Superior temporal gyrus (tissue), 1 donor: ENCODE results near the gene NKX1-1.
"Not testable (repeated sequence)": the region's sequence is repeated elsewhere in the genome, so short reads cannot be mapped to it uniquely, and the experiment has no call there.

ENCODE experiments used
- DNase-seq: peaks from one replicate; pipeline ENCODE4 v3.0.0-alpha.2; 2016; ENCODE audit errors: extremely low spot score

NKX1-1 gene

DNA sequence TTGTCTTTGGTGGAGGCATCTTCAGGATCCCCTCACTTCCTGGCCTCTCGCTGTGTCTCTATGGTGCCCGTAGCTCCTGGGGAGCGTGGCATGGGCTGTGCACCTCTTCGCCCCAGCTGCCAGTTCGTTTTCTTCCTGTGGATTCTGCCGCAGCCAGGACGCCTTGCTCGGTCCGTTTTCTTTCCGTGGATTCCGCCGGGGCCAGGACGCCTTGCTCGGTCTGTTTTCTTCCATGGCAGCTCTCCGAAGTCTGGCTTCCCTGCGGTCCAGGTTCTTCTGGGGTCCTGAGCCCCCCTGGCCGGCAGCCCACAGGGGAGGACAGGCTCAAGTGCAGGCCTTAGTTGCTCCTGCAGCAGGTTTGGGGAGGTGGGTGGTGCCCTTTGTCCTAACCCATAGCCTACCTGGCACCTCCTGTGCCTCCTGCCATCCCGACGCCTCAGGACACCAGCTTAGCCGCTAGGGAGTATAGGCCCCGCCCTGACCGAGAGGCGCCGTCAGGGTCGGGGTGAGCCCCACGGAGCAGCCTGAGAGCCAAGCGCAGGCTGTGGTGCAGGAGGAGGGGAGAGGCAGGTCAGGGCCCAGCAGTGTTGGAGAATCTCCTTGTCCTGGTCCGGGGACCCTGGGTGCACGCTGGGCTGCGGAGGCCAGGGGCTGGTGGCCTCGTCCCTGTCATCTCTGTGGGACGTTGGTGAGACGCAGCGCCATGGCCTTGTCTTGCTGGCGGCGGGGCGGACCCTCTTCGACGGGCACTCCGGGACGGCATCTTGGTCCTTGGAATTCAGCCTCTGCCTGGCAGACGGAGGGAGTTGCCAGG, 32.1 kb downstream of the NKX1-1 start:
- DNase-seq: no peak

- not testable (repeated sequence) for DNase-seq
These were observed 33.7 kb downstream of the NKX1-1 start for GRCh38 chr4:1372576-1372975.

GRCh38 chr4:1371176-1372165, 34.8 kb downstream of the NKX1-1 start:
- DNase-seq: no peak

DNA sequence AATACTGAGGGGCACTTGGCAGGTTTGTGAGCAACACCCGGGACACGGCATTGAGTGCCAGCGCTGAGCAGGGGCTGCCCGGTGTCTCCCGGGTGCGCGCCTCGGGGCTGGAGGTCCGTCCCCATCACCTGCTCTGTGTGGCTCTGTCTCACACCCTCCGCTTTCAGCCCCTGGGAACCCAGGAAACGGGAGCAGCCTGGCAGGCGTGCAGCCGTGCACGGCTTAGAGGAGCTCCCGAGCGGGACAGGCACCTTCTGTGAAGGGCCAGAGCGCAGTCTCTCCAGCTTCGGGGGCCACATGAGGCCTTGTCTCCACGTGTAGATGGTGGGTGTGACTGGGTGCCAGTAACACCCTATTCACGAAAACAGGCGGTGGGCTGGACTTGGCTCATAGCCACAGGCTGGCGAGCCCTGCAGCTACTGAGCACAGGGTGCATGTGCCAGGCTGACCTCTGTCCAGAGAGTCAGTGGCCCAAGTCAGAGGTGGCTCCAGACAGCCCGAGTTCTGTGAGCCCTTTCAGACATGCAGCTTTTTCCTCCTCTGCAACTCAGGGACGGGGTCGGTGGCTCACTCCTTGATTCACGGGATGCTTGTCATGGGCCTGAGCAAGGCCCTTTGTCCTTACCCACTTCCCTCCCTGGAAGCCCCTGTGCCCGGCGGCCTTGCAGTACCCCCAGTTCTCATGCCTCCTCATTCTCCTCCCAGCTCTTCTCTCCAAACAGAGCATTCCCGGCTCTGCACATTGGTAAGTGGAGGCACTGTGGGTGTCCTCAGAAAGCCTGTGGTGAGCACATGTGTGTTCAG, 35.7 kb downstream of the NKX1-1 start:
- no peak for DNase-seq

GRCh38 chr4:1369479-1370079, 36.7 kb downstream of the NKX1-1 start:
- DNase-seq: no peak

GRCh38 chr4:1369091-1369450, 37.2 kb downstream of the NKX1-1 start:
- no peak for DNase-seq

- DNase-seq: no peak
These were observed 37.7 kb downstream of the NKX1-1 start for GRCh38 chr4:1368421-1369090.

DNA sequence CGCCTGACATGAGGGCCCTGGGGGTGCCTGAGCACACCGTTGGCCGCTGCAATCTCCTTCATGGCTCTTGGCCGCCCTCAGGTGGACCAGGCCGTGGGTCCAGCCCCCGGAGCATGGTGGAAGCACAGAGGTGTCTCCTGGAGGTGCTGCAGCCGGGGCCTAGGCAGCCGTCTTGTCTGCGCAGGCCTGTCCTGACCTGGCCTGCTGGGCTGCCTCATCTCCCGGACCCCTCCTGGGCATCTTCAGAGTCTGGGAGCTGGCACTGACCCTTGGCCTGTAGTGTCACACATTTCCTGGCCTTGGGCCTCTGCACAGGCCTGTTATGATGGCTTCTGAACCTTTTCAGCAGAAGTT, 38.3 kb downstream of the NKX1-1 start:
- no peak for DNase-seq

- no peak for DNase-seq
These were observed 38.9 kb downstream of the NKX1-1 start for GRCh38 chr4:1367230-1367935.

- DNase-seq: no peak
These were observed 39.6 kb downstream of the NKX1-1 start for GRCh38 chr4:1366371-1367229.

GRCh38 chr4:1365271-1366178, 40.7 kb downstream of the NKX1-1 start:
- DNase-seq: no peak

DNA sequence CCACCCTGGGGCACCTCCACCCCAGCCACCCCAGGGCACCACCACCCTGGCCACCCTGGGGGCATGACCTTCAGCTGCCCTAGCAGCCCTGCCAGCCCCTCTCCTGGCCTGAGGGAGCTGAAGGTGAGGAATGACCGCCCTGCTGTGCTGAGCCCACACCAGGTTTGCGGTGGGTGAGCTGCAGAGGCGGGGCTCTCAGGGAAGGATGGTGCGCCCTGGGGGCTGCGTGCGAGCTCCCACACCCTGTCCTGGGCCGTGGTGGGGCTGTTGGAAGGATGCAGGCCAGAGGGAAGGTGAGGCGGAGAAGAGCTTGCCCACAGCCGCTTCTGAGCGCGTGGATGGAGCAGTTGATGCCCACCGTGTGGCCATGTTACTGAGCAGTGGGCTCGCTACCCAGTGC, 41.5 kb downstream of the NKX1-1 start:
- no peak for DNase-seq

GRCh38 chr4:1364217-1364616, 42.0 kb downstream of the NKX1-1 start:
- no peak for DNase-seq

DNA sequence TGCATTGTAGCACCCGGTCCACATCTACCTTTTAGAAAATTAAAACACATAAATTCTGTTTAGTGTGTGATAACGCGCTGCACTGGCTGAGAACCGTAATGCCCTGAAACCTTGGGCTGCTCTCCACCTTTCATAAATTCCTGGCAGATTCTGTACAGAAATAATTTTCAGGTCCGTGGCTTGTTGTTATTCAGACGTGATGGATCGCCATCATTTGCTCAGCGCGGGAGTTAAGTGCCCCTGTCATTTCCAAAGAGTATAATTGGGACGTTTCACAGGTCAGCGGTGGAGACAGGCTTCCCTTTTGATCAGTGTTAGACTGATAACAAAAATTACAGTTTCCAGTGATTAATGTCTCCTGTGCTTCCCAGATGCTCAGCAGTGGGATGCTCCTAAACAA, 42.7 kb downstream of the NKX1-1 start:
- no peak for DNase-seq

DNA sequence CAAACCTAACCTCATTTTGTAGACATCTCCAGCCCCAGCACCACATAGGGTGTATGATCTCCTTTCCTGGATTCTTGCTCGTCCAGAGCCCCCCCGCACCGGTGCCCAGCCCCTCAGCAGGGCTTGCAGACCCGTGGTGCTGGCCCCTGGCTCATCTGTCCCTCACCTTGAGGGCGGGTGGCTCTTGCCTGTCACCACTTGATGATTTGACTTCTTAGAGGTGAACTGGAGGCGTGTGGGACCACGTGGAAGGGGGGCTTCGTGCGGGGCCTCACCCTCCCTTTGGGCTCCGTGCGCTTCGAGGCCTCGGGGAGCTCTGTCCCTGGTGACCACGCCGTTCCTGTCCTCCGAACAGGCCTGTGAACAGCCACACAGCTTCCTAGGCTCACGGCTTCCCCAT, 43.7 kb downstream of the NKX1-1 start:
- DNase-seq: no peak

- no peak for DNase-seq
These were observed 44.2 kb downstream of the NKX1-1 start for GRCh38 chr4:1362046-1362445.

- DNase-seq: no peak
These were observed 44.8 kb downstream of the NKX1-1 start for GRCh38 chr4:1361431-1361830.
